PC-9 (cell line): ENCODE results near the gene ZSWIM4. TPM values are rescaled to one million over a fixed set of nuclear protein-coding genes. Genes with fewer than 3 reads are reported as not detected.

Experiments
- BruUV-seq: library from RNA; stranded (reverse); fragments of 400-500 nt; replicated peaks from 2 replicates; lab custom pipeline; 2021; lab: Mats Ljungman, UMichigan
- CTCF ChIA-PET: fragments of 300-600 bp; sonication (Branson Sonifier 250); formaldehyde crosslinking; loops from one replicate; lab custom pipeline; 2022; ENCODE audit warnings: antibody characterized with exemption; lab: Charles Lee
- POLR2A ChIA-PET: fragments of 300-600 bp; sonication (Branson Sonifier 250); formaldehyde crosslinking; loops from one replicate; lab custom pipeline; 2022; ENCODE audit warnings: antibody characterized with exemption; ENCODE audit not compliant: unreplicated experiment; lab: Charles Lee
- DNase-seq, 2 experiments: peaks; one replicate each; pipeline versions ENCODE4 v3.0.0 to v3.0.0-alpha.2; 2015 to 2022; ENCODE audit warnings: mixed read lengths in 1 of 2
- H2AFZ ChIP-seq: fragments of 200-600 bp; sonication (generic); 2 replicates; pipeline ENCODE4 v1.8.1; 2017; ENCODE audit warnings: antibody characterized with exemption
- H3F3A ChIP-seq: fragments of 200-600 bp; sonication (generic); 2 replicates; pipeline ENCODE4 v1.8.1; 2017; ENCODE audit warnings: antibody characterized with exemption, mild to moderate bottlenecking, low read depth; ENCODE audit not compliant: insufficient read depth
- H3K27ac ChIP-seq: fragments of 200-600 bp; sonication (generic); 2 replicates; pipeline ENCODE4 v1.6.1; 2016; ENCODE audit warnings: mixed run types
- H3K27me3 ChIP-seq: fragments of 200-600 bp; sonication (generic); 2 replicates; pipeline ENCODE4 v1.6.1; 2016; ENCODE audit warnings: low read depth, mixed run types; ENCODE audit not compliant: insufficient read depth
- H3K36me3 ChIP-seq: fragments of 200-600 bp; sonication (generic); 2 replicates; pipeline ENCODE4 v1.6.1; 2016; ENCODE audit warnings: low read depth, mixed run types
- H3K4me1 ChIP-seq: fragments of 200-600 bp; sonication (generic); replicated peaks from 2 replicates; pipeline ENCODE4 v1.6.1; 2016; ENCODE audit warnings: mixed run types; ENCODE audit not compliant: insufficient read depth
- H3K4me2 ChIP-seq: fragments of 200-600 bp; sonication (generic); 2 replicates; pipeline ENCODE4 v1.6.1; 2017; ENCODE audit warnings: mixed run types
- H3K4me3 ChIP-seq: fragments of 200-600 bp; sonication (generic); 2 replicates; pipeline ENCODE4 v1.6.1; 2016; ENCODE audit warnings: mixed run types
- H3K79me2 ChIP-seq: fragments of 200-600 bp; sonication (generic); 2 replicates; pipeline ENCODE4 v1.6.1; 2017; ENCODE audit warnings: low read depth, mixed run types
- H3K9me2 ChIP-seq: fragments of 200-600 bp; sonication (generic); 2 replicates; pipeline ENCODE4 v1.8.1; 2017; ENCODE audit warnings: mild to moderate bottlenecking; ENCODE audit not compliant: insufficient read depth
- H3K9me3 ChIP-seq: fragments of 200-600 bp; sonication (generic); 2 replicates; pipeline ENCODE4 v1.8.1; 2016; ENCODE audit warnings: low read depth; ENCODE audit not compliant: insufficient read depth
- H4K20me1 ChIP-seq: fragments of 200-600 bp; sonication (generic); 2 replicates; pipeline ENCODE4 v1.8.1; 2017; ENCODE audit not compliant: insufficient read depth
- CTCF ChIP-seq: fragments of 200-600 bp; sonication (generic); conservative IDR thresholded peaks from 2 replicates; pipeline ENCODE4 v1.6.1; 2017; ENCODE audit warnings: mixed run types, antibody characterized with exemption, mild to moderate bottlenecking, moderate library complexity
- EZH2 ChIP-seq: fragments of 200-600 bp; sonication (generic); IDR thresholded peaks from 2 replicates; pipeline ENCODE4 v1.8.0; 2017; ENCODE audit warnings: antibody characterized with exemption, low read depth
- intact Hi-C: fragments of 100-400 bp; cut with micrococcal nuclease; formaldehyde crosslinking; loops from one replicate; pipeline ENCODE4 v1.10.0; 2022; ENCODE audit not compliant: unreplicated experiment
- total RNA-seq: library from RNA; stranded (reverse); gene quantifications from 2 replicates; pipeline ENCODE4 v1.2.3, GENCODE V29; 2021

Gene ZSWIM4
- total RNA-seq, 1 experiment from 2014 or later, result 15.2 TPM

GRCh38 chr19:13856497-13856896 lies 61.3 kb downstream of the ZSWIM4 start:
- CTCF ChIA-PET, result interaction anchor here (0.6 kb wide), 1 partner anchor 9 kb away, joined by 12 read pairs; no protein-coding TSS in a partner anchor
- H3K27ac ChIP-seq, result no peak overlapping the region
- POLR2A ChIA-PET, result interaction anchor here (0.6 kb wide), 2 partner anchors 13 to 175 kb away, joined by 3 to 8 read pairs; partner anchors contain the start of gene IL27RA
- no peak overlapping the region for H3K4me2 ChIP-seq
- DNase-seq, result peak in 1 of 2 experiments; percentile 34
- no TSS peak for BruUV-seq
- H2AFZ ChIP-seq, result no peak overlapping the region
- no peak for TF ChIP-seq EZH2
- intact Hi-C loops, result no loop called here
- no peaks in the 10 kb centered on the region for H4K20me1 ChIP-seq
- peaks cover 86% of the 10 kb centered on the region for H3F3A ChIP-seq
- H3K9me2 ChIP-seq, result no peaks in the 10 kb centered on the region
- no peak overlapping the region for H3K4me3 ChIP-seq
- H3K9me3 ChIP-seq, result no peaks in the 10 kb centered on the region
- H3K27me3 ChIP-seq, result no peaks in the 10 kb centered on the region
- H3K79me2 ChIP-seq, result 0 out of 2 replicates have a peak, but pooled peaks cover 5% of the 10 kb centered on the region
- no peaks in the 10 kb centered on the region for H3K36me3 ChIP-seq
- H3K4me1 ChIP-seq, result peaks cover 46% of the 10 kb centered on the region

- Histone ChIP-seq H3K36me3 (no peaks in the 10 kb centered on the region), H3K4me3 (no peak overlapping the region), H3K9me3 (no peaks in the 10 kb centered on the region), H3F3A (peaks cover 81% of the 10 kb centered on the region), H3K79me2 (no peaks in the 10 kb centered on the region), H3K27ac (peak overlapping the region; percentile 70), H2AFZ (no peak overlapping the region), H3K9me2 (no peaks in the 10 kb centered on the region), H3K4me2 (no peak overlapping the region), H3K4me1 (peaks cover 24% of the 10 kb centered on the region), H3K27me3 (no peaks in the 10 kb centered on the region), H4K20me1 (no peaks in the 10 kb centered on the region)
- no TSS peak for BruUV-seq
- intact Hi-C loops, result no loop called here
- ChIA-PET CTCF (no interaction called here), POLR2A (interaction anchor here (0.6 to 1.4 kb wide), 6 partner anchors 10 to 78 kb away, joined by 3 to 38 read pairs (median 10); partner anchors contain the start of gene ZSWIM4)
- DNase-seq, result peak in 1 of 2 experiments; percentile 34
- TF ChIP-seq CTCF, result no peak
- no peak for TF ChIP-seq EZH2
Observed at GRCh38 chr19:13859361-13859880, 64.2 kb downstream of the ZSWIM4 start.

GRCh38 chr19:13860679-13861391 lies 65.6 kb downstream of the ZSWIM4 start:
- Histone ChIP-seq H3K79me2 (no peaks in the 10 kb centered on the region), H3K36me3 (no peaks in the 10 kb centered on the region), H2AFZ (no peak overlapping the region), H3K4me3 (no peak overlapping the region), H3K4me2 (peak overlapping the region; percentile 99), H3K27me3 (no peaks in the 10 kb centered on the region), H3K9me3 (no peaks in the 10 kb centered on the region), H3K4me1 (peaks cover 20% of the 10 kb centered on the region), H3F3A (peaks cover 73% of the 10 kb centered on the region), H4K20me1 (no peaks in the 10 kb centered on the region), H3K9me2 (no peaks in the 10 kb centered on the region), H3K27ac (peak overlapping the region; percentile 88)
- no TSS peak for BruUV-seq
- intact Hi-C loops, result loop anchor here (5.0 kb wide), 1 partner anchor 129 kb away; no protein-coding TSS in a partner anchor
- DNase-seq, result peak in 1 of 2 experiments; percentile 12
- ChIA-PET CTCF (interaction anchor here (0.7 kb wide), 2 partner anchors 14 to 145 kb away, joined by 6 to 8 read pairs; no protein-coding TSS in a partner anchor), POLR2A (interaction anchor here (0.5 to 2.0 kb wide), 11 partner anchors 9 to 276 kb away, joined by 3 to 39 read pairs (median 5); partner anchors contain the start of genes ASF1B and ZSWIM4)
- TF ChIP-seq CTCF, result no peak
- TF ChIP-seq EZH2, result no peak
